Cardiac fibroblast (primary cell): Measurements from ENCODE around the gene SLIT3.

ENCODE experiments used
- DNase-seq, 2 donors: peaks; one replicate each; pipeline versions ENCODE4 v3.0.0 to v3.0.0-alpha.2; 2010; ENCODE audit warnings: low read depth in 2 of 2
- H3K4me3 ChIP-seq, 2 donors: replicated peaks in 1 of 2; 1 replicate in 1 of 2; 2 replicates in 1 of 2; pipeline ENCODE4 v1.5.1; 2011; ENCODE audit warnings: low read depth in 2 of 2, low read length in 2 of 2, mild to moderate bottlenecking in 2 of 2, moderate library complexity in 1 of 2
- CTCF ChIP-seq: IDR thresholded peaks from one replicate; pipeline ENCODE4 v1.5.1; 2011; ENCODE audit warnings: low read depth, mild to moderate bottlenecking, low read length, inconsistent platforms

Gene SLIT3

GRCh38 chr5:169011451-169011850, 289.5 kb downstream of the SLIT3 start:
- no peak for TF ChIP-seq CTCF
- DNase-seq = no peak
- H3K4me3 ChIP-seq = no peak overlapping the region

- no peak for DNase-seq
- TF ChIP-seq CTCF = no peak
- H3K4me3 ChIP-seq = no peak overlapping the region
These were observed 289.9 kb downstream of the SLIT3 start for GRCh38 chr5:169011009-169011408.

- TF ChIP-seq CTCF = no peak
- no peak overlapping the region for H3K4me3 ChIP-seq
- DNase-seq = peak; percentile 27 to 59
These were observed 291.8 kb downstream of the SLIT3 start for GRCh38 chr5:169009123-169009522.

GRCh38 chr5:169006842-169007790, 293.8 kb downstream of the SLIT3 start:
- no peak for DNase-seq
- H3K4me3 ChIP-seq = no peak overlapping the region
- no peak for TF ChIP-seq CTCF

- no peak overlapping the region for H3K4me3 ChIP-seq
- TF ChIP-seq CTCF = no peak
- no peak for DNase-seq
These were observed 296.4 kb downstream of the SLIT3 start for GRCh38 chr5:169004551-169004950.

- peak; percentile 23 for TF ChIP-seq CTCF
These were observed 297.0 kb downstream of the SLIT3 start for GRCh38 chr5:169003721-169004541.

More at GRCh38 chr5:169003721-169004541, 297.0 kb downstream of the SLIT3 start:
- DNase-seq = no peak
- no peak overlapping the region for H3K4me3 ChIP-seq
